ENCODE measurements around the gene NGEF. TPM values are rescaled to one million over a fixed set of nuclear protein-coding genes. Genes with fewer than 3 reads are reported as not detected.

The NGEF gene
- total RNA-seq, 1 donor from 2014 or later: 0.16 TPM

- Histone ChIP-seq H3K9me3 (replicated peaks) (no peaks in the 10 kb centered on the region), H3K4me1 (no peaks in the 10 kb centered on the region), H3K36me3 (no peaks in the 10 kb centered on the region), H3K27me3 (ENCODE audit: low read depth) (peaks cover 58% of the 10 kb centered on the region), H3K27ac (replicated peaks) (no peak overlapping the region), H3K4me3 (no peak overlapping the region)
- intact Hi-C loops (cut with micrococcal nuclease): no loop called here
- DNase-seq: no peak
- TF ChIP-seq CTCF (IDR thresholded peaks at IDR 0.05; ENCODE audit: borderline replicate concordance): no peak
Observed at GRCh38 chr2:233006648-233007047, 6.4 kb downstream of the NGEF start.

- Histone ChIP-seq H3K4me1 (no peaks in the 10 kb centered on the region), H3K27me3 (ENCODE audit: low read depth) (peaks cover 55% of the 10 kb centered on the region), H3K4me3 (no peak overlapping the region), H3K9me3 (replicated peaks) (no peaks in the 10 kb centered on the region), H3K27ac (replicated peaks) (no peak overlapping the region), H3K36me3 (no peaks in the 10 kb centered on the region)
- no peak for TF ChIP-seq CTCF (IDR thresholded peaks at IDR 0.05; ENCODE audit: borderline replicate concordance)
- intact Hi-C loops (cut with micrococcal nuclease): no loop called here
- DNase-seq: no peak
Observed at GRCh38 chr2:233005096-233005495, 8.0 kb downstream of the NGEF start.

GRCh38 chr2:233003658-233004555 is 9.1 kb downstream of the NGEF start:
- Histone ChIP-seq H3K9me3 (replicated peaks) (no peaks in the 10 kb centered on the region), H3K27ac (replicated peaks) (no peak overlapping the region), H3K4me1 (no peaks in the 10 kb centered on the region), H3K27me3 (ENCODE audit: low read depth) (peaks cover 48% of the 10 kb centered on the region), H3K36me3 (no peaks in the 10 kb centered on the region), H3K4me3 (no peak overlapping the region)
- no peak for DNase-seq
- intact Hi-C loops (cut with micrococcal nuclease): no loop called here
- no peak for TF ChIP-seq CTCF (IDR thresholded peaks at IDR 0.05; ENCODE audit: borderline replicate concordance)

GRCh38 chr2:233002829-233003657 is 10.0 kb downstream of the NGEF start:
- no peaks in the 10 kb centered on the region for H3K9me3 ChIP-seq (replicated peaks)
- intact Hi-C loops (cut with micrococcal nuclease): no loop called here
- no peaks in the 10 kb centered on the region for H3K36me3 ChIP-seq
- DNase-seq: no peak
- H3K4me3 ChIP-seq: no peak overlapping the region
- no peak for TF ChIP-seq CTCF (IDR thresholded peaks at IDR 0.05; ENCODE audit: borderline replicate concordance)
- no peaks in the 10 kb centered on the region for H3K4me1 ChIP-seq
- no peak overlapping the region for H3K27ac ChIP-seq (replicated peaks)
- H3K27me3 ChIP-seq (ENCODE audit: low read depth): peaks cover 43% of the 10 kb centered on the region

GRCh38 chr2:233000886-233001750 is 11.9 kb downstream of the NGEF start:
- intact Hi-C loops (cut with micrococcal nuclease): no loop called here
- H3K4me3 ChIP-seq: no peak overlapping the region
- no peak for DNase-seq
- H3K9me3 ChIP-seq (replicated peaks): no peaks in the 10 kb centered on the region
- H3K27me3 ChIP-seq (ENCODE audit: low read depth): peaks cover 37% of the 10 kb centered on the region
- TF ChIP-seq CTCF (IDR thresholded peaks at IDR 0.05; ENCODE audit: borderline replicate concordance): no peak
- H3K27ac ChIP-seq (replicated peaks): no peak overlapping the region
- no peaks in the 10 kb centered on the region for H3K36me3 ChIP-seq
- no peaks in the 10 kb centered on the region for H3K4me1 ChIP-seq

All from left ventricle myocardium inferior (tissue), 1 donor.